RKO (cell line): ENCODE measurements around the gene RPRD2.

ENCODE experiments used
- DNase-seq: peaks from one replicate; pipeline ENCODE4 v3.0.0-alpha.2; 2016; ENCODE audit warnings: low spot score

The RPRD2 gene

DNA sequence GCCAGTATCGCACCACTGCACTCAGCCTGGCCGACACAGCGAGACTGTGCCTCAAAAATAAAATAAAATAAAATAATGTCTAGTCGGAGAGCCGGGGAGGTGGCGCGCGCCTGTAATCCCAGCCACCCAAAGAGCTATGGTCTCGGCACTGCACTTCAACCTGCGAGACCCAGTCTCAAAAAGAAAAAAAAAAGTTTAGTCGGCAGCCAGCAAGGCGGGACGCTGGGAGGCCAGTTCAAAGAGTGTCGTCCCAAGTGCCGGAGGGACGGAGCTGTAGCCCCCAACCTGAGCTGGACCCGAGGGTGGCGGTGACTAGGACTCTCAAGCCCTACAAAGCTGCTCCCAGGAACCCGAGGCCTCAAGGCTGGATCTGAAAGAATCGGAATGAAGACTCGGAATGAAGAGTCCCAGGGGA lies 151.0 kb downstream of the RPRD2 start:
- DNase-seq, result no peak

DNA sequence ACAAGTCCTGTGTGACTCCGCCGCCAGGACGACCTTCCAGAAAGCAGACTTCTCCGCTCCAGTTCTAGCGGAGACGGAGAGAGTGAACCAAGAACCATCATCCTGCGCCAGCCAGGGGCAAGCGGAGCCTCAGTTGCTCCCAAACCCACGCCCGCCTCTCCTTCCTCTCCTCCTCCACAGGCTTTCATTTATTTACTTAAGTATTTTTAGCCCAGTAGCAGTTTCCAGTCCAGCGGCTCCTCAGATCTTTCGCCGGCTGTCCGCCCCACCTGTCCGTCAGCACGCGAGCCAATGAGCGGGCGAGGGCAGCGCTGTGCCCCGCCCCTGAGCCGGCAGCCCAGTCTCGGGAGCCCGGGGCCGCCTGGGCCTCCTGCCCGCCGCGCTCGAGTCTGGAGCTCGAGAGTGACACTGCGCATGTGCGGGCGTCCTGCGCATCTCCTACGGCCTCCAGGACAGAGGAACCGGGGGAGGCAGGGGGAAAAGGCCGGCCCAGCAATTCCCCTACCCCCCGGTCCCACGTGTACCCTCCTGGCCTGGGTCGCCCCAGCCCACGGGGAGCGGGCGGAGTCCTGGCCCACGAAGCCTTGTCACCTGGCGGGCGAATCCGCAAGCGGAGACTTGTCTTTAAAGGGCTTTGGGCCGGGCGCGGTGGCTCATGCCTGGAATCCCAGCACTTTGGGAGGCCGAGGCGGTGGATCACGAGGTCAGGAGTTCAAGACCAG lies 151.5 kb downstream of the RPRD2 start, which contains the start of gene FALEC:
TSS of gene FALEC (plus strand) at position 425 of the 722 bp plus-strand sequence.
- DNase-seq, result peak; percentile 97

DNA sequence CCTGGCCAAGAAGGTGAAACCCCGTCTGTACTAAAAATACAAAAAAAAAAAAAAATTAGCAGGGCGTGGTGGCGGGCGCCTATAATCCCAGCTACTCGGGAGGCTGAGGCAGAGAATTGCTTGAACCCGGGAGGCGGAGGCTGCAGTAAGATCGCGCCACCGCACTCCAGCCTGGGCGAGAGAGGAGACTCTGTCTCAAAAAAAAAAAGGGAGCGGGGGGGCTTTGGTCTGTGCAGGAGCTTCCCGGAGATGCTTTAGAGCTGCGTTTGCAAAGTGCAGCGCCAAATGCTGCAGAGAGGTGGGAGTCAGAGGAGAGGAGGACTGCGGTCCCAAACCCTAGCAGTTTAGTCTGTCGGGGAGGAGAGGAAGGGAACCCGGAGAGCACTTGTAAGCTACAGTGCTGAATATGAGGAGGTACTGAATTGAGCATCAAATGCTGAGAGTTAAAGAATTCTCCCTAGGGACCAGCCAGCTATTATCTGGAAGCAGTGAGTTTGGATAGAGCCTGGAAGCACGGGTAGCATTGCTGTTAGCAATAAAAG lies 152.2 kb downstream of the RPRD2 start:
- DNase-seq, result peak; percentile 55

DNA sequence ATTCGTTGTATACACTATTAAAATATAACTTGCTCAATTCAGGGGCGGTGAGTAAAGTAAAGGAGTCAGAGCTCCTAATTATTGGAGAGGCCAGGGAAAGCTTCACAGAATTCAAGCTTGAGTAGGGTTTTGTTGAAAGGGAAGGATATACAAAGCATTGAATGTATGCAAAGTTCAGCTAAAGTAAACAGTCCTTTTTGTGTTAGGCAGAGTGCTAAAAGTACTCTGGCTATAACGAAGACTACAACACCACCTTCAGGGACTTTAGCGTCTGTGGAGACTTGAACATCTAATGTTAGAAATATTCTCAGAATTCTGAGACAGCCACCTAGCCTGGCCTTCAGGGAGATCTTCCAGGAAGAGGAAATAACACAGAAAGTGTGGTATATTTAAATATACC lies 152.7 kb downstream of the RPRD2 start:
- peak; percentile 63 for DNase-seq

DNA sequence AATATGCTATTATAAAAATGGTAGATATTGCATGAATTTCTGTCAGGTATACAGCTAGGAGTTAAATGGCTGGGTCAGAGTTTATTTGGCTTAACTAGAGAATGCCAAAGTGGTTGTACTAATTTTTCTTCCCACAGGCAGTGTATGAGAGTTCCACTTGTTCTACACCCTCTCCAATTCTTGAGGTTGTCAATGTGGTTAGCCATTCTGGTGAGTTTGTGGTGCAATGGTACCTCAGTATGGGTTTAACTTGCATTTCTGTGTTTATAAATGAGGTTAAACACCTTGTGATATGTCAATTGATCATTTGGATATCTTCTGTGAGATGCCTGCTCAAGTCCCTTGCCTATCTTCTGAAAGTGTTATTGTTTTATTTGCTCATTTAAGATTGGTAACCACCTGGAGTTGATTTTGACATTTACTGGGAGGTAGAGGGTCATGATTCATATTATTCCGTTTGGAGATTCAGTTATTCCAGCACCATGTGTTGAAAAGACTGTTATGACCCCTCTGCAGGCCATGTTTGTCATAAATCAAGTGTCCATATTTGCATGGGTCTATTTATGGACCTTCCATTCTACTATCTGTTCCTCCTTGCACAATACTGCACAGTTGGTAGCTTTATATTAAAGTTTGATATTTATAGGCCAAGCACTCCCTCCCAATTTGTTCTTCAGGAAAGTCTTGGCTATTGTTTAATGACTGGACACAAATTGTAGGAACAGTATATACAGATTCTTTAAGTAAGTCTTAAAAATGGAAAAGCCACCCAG lies 157.4 kb downstream of the RPRD2 start:
- DNase-seq, result no peak

DNA sequence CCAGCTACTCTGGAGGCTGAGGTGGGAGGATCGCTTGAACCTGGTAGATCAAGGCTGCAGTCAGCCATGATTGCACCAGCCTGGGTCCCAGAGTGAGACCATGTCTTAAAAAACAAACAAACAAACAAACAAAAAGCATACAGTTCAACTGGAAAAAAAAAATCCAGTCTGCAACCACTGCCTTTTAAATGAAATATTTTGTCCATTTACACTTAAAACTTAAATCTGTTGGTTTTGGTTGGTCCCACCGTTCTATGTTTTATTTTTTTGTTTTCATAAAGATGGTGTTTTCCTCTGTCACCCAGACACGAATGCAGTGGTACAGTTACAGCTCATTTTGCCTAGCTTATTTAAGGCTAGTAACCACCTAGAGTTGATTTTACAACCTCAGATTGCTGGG lies 161.4 kb downstream of the RPRD2 start:
- no peak for DNase-seq
